IMR-90 (cell line): Measurements from ENCODE around the gene LEKR1. TPM values are rescaled to one million over a fixed set of nuclear protein-coding genes. Genes with fewer than 3 reads are reported as not detected.

Experiments used
- ATAC-seq: fragments of 200-7000 bp; cut with Tn5 transposase; 2 replicates; pipeline ENCODE4 v1.9.1; 2020; ENCODE audit warnings: low read depth, mild to moderate bottlenecking, moderate library complexity
- BruUV-seq: library from RNA; stranded (reverse); fragments of 400-500 nt; replicated peaks from 2 replicates; lab custom pipeline; 2021; lab: Mats Ljungman, UMichigan
- CTCF ChIA-PET: fragments of 300-600 bp; formaldehyde crosslinking; extraction: SDS; loops from one replicate; lab custom pipeline; 2021; ENCODE audit warnings: antibody characterized with exemption; lab: Yijun Ruan, JAX
- POLR2A ChIA-PET: fragments of 300-600 bp; sonication (Branson Sonifier 250); formaldehyde crosslinking; loops from one replicate; lab custom pipeline; 2022; ENCODE audit warnings: antibody characterized with exemption; ENCODE audit not compliant: unreplicated experiment; lab: Charles Lee
- DNase-seq: peaks from one replicate; pipeline ENCODE4 v3.0.0; 2013
- H2AFZ ChIP-seq: replicated peaks from 2 replicates; pipeline ENCODE3; 2013; ENCODE audit warnings: low read length, mild to moderate bottlenecking; ENCODE audit not compliant: poor library complexity
- H2AK5ac ChIP-seq: 2 replicates; pipeline ENCODE4 v1.6.1; 2013; ENCODE audit warnings: low read depth, low read length, inconsistent platforms
- H2AK9ac ChIP-seq: replicated peaks from 2 replicates; pipeline ENCODE3; 2013; ENCODE audit warnings: mild to moderate bottlenecking, low read depth, low read length, moderate library complexity; ENCODE audit not compliant: poor library complexity
- H2BK120ac ChIP-seq: 2 replicates; pipeline ENCODE4 v1.6.1; 2013; ENCODE audit warnings: low read depth, low read length, inconsistent platforms
- H2BK15ac ChIP-seq: 3 replicates; pipeline ENCODE4 v1.6.1; 2013; ENCODE audit warnings: low read depth, low read length, inconsistent platforms
- H2BK20ac ChIP-seq: 2 replicates; pipeline ENCODE4 v1.6.1; 2013; ENCODE audit warnings: low read depth, mild to moderate bottlenecking, inconsistent platforms, low read length, moderate library complexity
- H2BK5ac ChIP-seq: 2 replicates; pipeline ENCODE4 v1.6.1; 2013; ENCODE audit warnings: mild to moderate bottlenecking, low read depth, low read length, inconsistent platforms; ENCODE audit not compliant: poor library complexity, severe bottlenecking
- H3K14ac ChIP-seq: replicated peaks from 2 replicates; pipeline ENCODE4 v1.6.1; 2013; ENCODE audit warnings: low read depth, low read length, inconsistent platforms
- H3K18ac ChIP-seq: 2 replicates; pipeline ENCODE4 v1.6.1; 2013; ENCODE audit warnings: low read depth, low read length, control low read depth
- H3K23ac ChIP-seq: 2 replicates; pipeline ENCODE4 v1.6.1; 2013; ENCODE audit warnings: low read depth, low read length, inconsistent platforms
- H3K27ac ChIP-seq: 2 replicates; pipeline ENCODE4 v1.5.1; 2013; ENCODE audit warnings: mild to moderate bottlenecking, control low read depth, low read length; ENCODE audit not compliant: insufficient read depth
- H3K27me3 ChIP-seq: 2 replicates; pipeline ENCODE4 v1.6.1; 2013; ENCODE audit warnings: low read length; ENCODE audit not compliant: control insufficient read depth, insufficient read depth
- H3K36me3 ChIP-seq: 2 replicates; pipeline ENCODE4 v1.6.1; 2013; ENCODE audit warnings: low read length, mixed read lengths; ENCODE audit not compliant: control insufficient read depth, insufficient read depth
- H3K4ac ChIP-seq: 2 replicates; pipeline ENCODE4 v1.6.1; 2013; ENCODE audit warnings: low read depth, low read length, inconsistent platforms
- H3K4me1 ChIP-seq: 2 replicates; pipeline ENCODE4 v1.6.1; 2013; ENCODE audit warnings: low read length, mixed read lengths; ENCODE audit not compliant: control insufficient read depth, insufficient read depth
- H3K4me2 ChIP-seq: 2 replicates; pipeline ENCODE4 v1.6.1; 2013; ENCODE audit warnings: low read depth, mild to moderate bottlenecking, control low read depth, low read length, moderate library complexity
- H3K4me3 ChIP-seq: 2 replicates; pipeline ENCODE4 v1.5.1; 2013; ENCODE audit warnings: low read depth, mild to moderate bottlenecking, control low read depth, low read length, moderate library complexity; ENCODE audit not compliant: insufficient read depth
- H3K56ac ChIP-seq: 2 replicates; pipeline ENCODE4 v1.6.1; 2013; ENCODE audit warnings: low read length, inconsistent platforms; ENCODE audit not compliant: insufficient read depth; ENCODE audit errors: extremely low read depth
- H3K79me1 ChIP-seq, 2 experiments: 2 replicates each; pipeline ENCODE4 v1.6.1; 2013; ENCODE audit warnings: low read length in 2 of 2, inconsistent platforms in 1 of 2, low read depth in 1 of 2
- H3K9ac ChIP-seq: 2 replicates; pipeline ENCODE4 v1.6.1; 2013; ENCODE audit warnings: low read depth, low read length, control low read depth
- H3K9me1 ChIP-seq: 2 replicates; pipeline ENCODE4 v1.6.1; 2013; ENCODE audit warnings: low read length, inconsistent platforms; ENCODE audit not compliant: insufficient read depth
- H3K9me3 ChIP-seq: 2 replicates; pipeline ENCODE4 v1.6.1; 2013; ENCODE audit warnings: low read length; ENCODE audit not compliant: control insufficient read depth, insufficient read depth
- H4K20me1 ChIP-seq: 2 replicates; pipeline ENCODE4 v1.6.1; 2013; ENCODE audit warnings: low read length, inconsistent platforms; ENCODE audit not compliant: insufficient read depth
- H4K5ac ChIP-seq: 2 replicates; pipeline ENCODE4 v1.6.1; 2013; ENCODE audit warnings: mild to moderate bottlenecking, low read depth, low read length, control low read depth
- H4K8ac ChIP-seq, 2 experiments: 2 replicates each; pipeline ENCODE4 v1.6.1; 2013; ENCODE audit warnings: low read depth in 2 of 2, low read length in 2 of 2, control low read depth in 1 of 2, inconsistent platforms in 1 of 2
- H4K91ac ChIP-seq: 2 replicates; pipeline ENCODE4 v1.6.1; 2013; ENCODE audit warnings: low read depth, low read length, inconsistent platforms; ENCODE audit not compliant: insufficient read depth
- FOS ChIP-seq: fragments of 150-350 bp; IDR thresholded peaks from 2 replicates; pipeline ENCODE4 v1.6.1; 2016; ENCODE audit warnings: low read depth, low read length
- POLR2A ChIP-seq: IDR thresholded peaks from 2 replicates; pipeline ENCODE4 v1.6.1; 2012; ENCODE audit warnings: mild to moderate bottlenecking, low read depth, low read length
- WGBS, 2 experiments: methylation state at CpG; one replicate each; pipeline versions ENCODE4 v1.1.5 to v1.1.7; 2013; ENCODE audit warnings: missing lambda C conversion rate in 2 of 2; ENCODE audit not compliant: insufficient read length in 1 of 2; ENCODE audit errors: extremely low coverage in 2 of 2; 5-methylcytosine and 5-hydroxymethylcytosine counted together
- dilution Hi-C: fragments of 300-500 bp; cut with HindIII; formaldehyde crosslinking; loops from one replicate; pipeline ENCODE4 v1.14.3; 2018; ENCODE audit warnings: low sequenced_read_pairs; ENCODE audit not compliant: unreplicated experiment
- in situ Hi-C: fragments of 300-500 bp; cut with MboI; formaldehyde crosslinking; loops from 3 replicates; pipeline ENCODE4 v1.14.3; 2019; ENCODE audit warnings: low sequenced_read_pairs, inconsistent platforms, mixed read lengths
- intact Hi-C: fragments of 100-400 bp; cut with micrococcal nuclease; formaldehyde crosslinking; loops from 2 replicates; pipeline ENCODE4 v1.10.0; 2022
- polyA plus RNA-seq, 3 experiments: library from polyadenylated mRNA; depleted of rRNA; stranded (reverse); fragments of >200 nt; gene quantifications; 2 replicates each; pipeline ENCODE4 v1.2.3, GENCODE V29; 2012; ENCODE audit warnings: low replicate concordance in 1 of 3
- total RNA-seq: library from RNA; depleted of rRNA; stranded (reverse); fragments of >200 nt; gene quantifications from 2 replicates; pipeline ENCODE4 v1.2.3, GENCODE V29; 2012

LEKR1 gene
- total and polyA plus RNA-seq, 2 of the 4 experiments (the other 2 are of a cell fraction): 0.19 to 0.36 TPM

DNA sequence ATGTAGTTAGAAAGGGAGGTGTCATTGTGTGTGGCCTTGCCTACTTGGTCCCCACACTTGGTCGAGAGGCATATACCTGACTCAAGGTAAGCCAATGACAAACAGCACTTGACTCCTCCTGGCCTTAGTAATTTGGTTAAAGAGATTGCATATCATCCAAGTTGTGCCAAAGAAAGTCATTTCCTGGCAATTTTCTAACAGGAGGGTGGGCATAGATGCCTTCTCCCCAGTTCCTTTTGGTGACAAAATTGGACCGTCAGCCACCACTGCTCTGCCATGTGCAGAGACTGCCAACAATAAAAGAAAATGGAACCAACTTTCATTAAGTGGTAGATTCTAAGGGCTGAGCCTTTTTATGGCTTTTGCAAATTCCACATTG lies 7.9 kb upstream of the LEKR1 start:
- H3K27me3 ChIP-seq: no peaks in the 10 kb centered on the region
- peaks cover 18% of the 10 kb centered on the region for H3K4me1 ChIP-seq
- H3K56ac ChIP-seq: peak overlapping the region; percentile 96; the same call in 1 of the 2 replicates
- whole genome bisulfite sequencing, 2 experiments: no CpG with 5 or more reads among the region's 2 CpGs
- H2AK9ac ChIP-seq: peak overlapping the region; percentile 45
- H3K23ac ChIP-seq: peak overlapping the region; percentile 99
- peak overlapping the region; percentile 98 for H2BK120ac ChIP-seq
- ChIA-PET POLR2A (no interaction called here), CTCF (no interaction called here)
- H2BK5ac ChIP-seq: peak overlapping the region; percentile 88
- peak overlapping the region; percentile 96 for H2BK20ac ChIP-seq
- H3K27ac ChIP-seq: peak overlapping the region; percentile 97
- H3K4me2 ChIP-seq: peak overlapping the region; percentile 92
- DNase-seq (no peak), ATAC-seq (no peak)
- intact Hi-C loops: loop anchor here (2.0 to 5.0 kb wide), 4 partner anchors 126 to 281 kb away; no protein-coding TSS in a partner anchor
- H2BK15ac ChIP-seq: peak overlapping the region; percentile 92
- peak overlapping the region; percentile 3; the same call in 1 of the 2 replicates for H3K9ac ChIP-seq
- H3K9me1 ChIP-seq: peaks cover 7% of the 10 kb centered on the region
- peak overlapping the region; percentile 99 for H4K91ac ChIP-seq
- H3K79me1 ChIP-seq: peaks cover 0 to 8% of the 10 kb centered on the region in 2 experiments; a peak in 2 of 4 replicates
- H2AFZ ChIP-seq: no peak overlapping the region
- BruUV-seq: no TSS peak
- H3K36me3 ChIP-seq: no peaks in the 10 kb centered on the region
- H3K9me3 ChIP-seq: no peaks in the 10 kb centered on the region
- TF ChIP-seq POLR2A (peak; percentile 62; the same call in 1 of the 2 replicates), FOS (no peak)
- H4K20me1 ChIP-seq: no peaks in the 10 kb centered on the region
- peak overlapping the region; percentile 100 for H3K18ac ChIP-seq
- peak overlapping the region; percentile 99 for H3K4ac ChIP-seq
- H3K4me3 ChIP-seq: no peak overlapping the region
- H4K8ac ChIP-seq: peak overlapping the region; percentile 80 to 90
- peak overlapping the region; percentile 95 for H3K14ac ChIP-seq
- dilution Hi-C loops: no loop called here
- H2AK5ac ChIP-seq: peak overlapping the region; percentile 100
- peak overlapping the region; percentile 100 for H4K5ac ChIP-seq
- in situ Hi-C loops: loop anchor here (5.0 kb wide), 2 partner anchors 131 to 264 kb away; no protein-coding TSS in a partner anchor
